GM18498 (cell line): ENCODE measurements around the gene EHD1.

ENCODE experiments used
- ATAC-seq: cut with Tn5 transposase; IDR thresholded peaks from one replicate; pipeline ENCODE4 v1.9.1; 2021; ENCODE audit warnings: mild to moderate bottlenecking, moderate library complexity; ENCODE audit not compliant: unreplicated experiment

Gene EHD1

DNA sequence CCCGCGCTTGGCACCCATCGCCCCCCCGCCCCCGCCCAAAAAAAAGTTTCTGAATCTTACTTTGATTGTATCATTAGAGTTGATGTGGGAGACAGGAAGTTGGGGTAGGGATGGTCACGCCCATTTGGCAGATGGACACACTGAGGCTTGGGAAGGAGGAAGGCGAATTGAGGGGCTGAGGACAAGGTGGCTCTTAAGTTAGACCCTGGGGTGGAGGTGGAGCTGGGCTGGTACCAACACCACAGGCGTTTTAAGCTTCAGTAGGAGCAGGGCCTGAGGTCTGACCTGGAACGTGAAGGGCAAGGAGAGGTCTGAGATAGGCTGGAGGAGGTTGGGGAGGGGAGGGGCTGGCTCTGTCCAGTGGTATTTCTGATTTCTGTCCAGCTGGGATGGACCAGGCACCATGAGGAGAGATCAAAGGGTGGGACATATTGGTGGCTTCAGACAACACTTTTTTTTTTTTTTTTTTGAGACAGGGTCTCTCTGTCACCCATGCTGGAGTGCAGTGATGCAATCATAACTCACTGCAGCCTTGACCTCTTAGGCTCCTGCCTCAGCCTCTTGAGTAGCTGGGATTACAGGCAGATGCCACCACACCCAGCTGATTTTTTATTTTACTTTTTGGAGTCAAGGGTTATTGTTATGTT lies 33.2 kb downstream of the EHD1 start:
- no peak for ATAC-seq

DNA sequence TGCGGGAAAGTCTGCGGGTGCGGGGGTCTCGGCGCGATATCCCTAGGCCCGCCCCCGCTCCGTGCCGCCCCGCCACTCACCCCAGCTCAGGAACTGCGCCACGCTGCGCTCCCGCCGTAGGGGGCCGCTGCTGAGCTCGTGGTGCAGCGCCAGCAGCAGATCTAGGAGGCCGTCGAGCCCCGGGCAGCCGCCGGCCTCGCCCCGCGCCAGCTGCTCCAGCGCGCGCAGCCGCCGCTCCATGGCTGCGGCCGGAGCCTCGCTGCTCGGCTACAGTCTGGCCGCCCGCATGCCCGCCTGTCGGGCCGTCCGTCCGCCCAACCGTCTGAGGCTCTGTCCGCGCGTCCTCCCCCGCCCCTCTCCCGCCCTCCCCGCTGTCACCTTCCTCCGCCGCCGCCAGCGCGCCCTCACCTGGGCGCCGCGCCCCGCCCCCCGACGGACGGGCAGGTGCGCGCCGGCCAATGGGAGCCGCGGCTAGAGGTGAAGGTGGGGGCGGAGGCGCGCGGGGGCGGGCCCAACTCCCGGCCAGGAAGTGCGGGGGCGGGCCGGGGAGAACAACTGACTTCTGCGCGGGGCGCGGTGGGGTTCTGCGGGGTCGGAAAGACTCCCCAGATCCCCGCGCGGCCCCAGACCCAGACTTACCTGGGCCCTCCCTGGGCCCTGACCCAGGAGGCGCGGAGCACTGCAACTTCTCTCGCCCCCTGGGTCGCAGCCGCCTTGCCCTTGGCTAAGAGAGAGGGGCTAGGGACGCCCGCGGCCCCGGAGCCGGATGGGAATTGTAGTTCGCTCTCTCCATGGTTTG lies 33.9 kb downstream of the EHD1 start, which contains the start of gene CDC42BPG:
CDC42BPG (minus strand) TSS at position 324 of the 799 bp plus-strand sequence; CDS start at position 240, 84 bp downstream.
- ATAC-seq = no peak

DNA sequence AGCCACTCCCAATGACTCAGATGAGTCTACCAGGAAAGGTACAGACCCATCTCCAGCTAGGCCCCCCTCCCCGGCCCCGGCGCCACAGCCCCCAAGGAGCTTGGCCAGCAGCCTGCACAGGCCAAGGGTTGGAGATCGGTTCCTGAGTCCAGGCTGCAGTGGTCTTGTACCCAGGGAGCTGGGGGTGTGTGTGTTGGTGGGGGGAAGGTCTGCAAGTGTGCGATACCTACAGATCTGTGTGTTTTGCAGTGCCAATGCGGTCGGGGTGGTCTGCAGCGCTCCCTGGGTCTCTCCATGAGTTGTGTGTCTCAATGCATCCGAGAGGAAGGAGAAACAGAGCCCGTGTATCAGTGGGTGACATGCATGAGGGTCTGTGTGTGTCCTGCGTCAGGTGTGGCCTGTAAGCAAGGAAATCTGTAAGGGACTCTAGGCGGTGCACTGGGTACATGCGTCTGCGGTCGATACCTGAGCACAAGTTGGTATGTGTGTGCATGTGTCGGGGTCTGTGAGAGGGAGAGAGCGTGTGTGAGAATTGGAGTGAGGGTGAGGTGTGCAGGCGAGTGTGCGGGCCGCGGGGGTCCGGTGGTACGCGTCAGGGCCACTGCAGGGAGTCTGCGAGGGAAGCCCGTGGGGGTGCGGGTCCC lies 34.6 kb downstream of the EHD1 start:
- no peak for ATAC-seq

DNA sequence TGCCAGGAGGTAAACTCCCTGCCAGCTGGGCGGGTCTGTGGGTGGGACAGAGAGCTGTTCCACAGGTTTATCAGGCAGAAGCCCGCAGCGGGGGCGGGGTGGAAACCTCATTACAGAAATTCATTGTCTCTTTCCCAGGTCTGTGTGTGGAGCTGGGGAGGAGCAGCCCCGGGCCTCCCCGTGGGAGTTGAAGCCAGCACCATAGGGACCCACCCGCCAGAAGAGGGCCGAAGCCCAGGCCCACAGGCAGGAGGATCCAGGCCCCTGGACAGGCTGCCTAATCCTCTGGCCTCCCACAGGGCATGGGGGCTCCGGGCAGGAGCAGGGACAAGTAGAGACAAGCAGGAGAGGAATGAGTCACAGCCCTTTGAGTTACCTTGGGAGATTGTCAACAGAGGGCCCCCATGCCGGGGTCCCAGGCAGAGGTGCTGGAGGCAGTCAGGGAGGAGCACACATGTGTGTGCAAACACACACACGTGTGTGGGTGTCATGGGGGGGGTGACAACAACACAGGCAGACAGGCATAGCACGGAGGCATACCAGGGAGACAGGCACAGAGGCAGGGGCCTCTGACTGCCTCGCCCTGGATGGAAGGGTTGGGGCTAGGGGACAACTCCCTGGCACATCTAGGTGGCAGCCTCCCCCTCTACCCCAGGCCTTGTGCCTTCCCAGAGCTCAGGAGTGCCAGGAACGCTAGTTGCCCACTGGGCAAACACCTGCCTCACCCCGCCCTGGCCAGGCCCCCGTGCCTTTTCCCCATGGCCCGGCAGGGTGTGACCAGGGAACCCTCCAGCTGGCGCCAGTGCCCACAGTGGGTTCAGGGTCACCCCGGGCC lies 35.4 kb downstream of the EHD1 start:
- ATAC-seq = no peak

DNA sequence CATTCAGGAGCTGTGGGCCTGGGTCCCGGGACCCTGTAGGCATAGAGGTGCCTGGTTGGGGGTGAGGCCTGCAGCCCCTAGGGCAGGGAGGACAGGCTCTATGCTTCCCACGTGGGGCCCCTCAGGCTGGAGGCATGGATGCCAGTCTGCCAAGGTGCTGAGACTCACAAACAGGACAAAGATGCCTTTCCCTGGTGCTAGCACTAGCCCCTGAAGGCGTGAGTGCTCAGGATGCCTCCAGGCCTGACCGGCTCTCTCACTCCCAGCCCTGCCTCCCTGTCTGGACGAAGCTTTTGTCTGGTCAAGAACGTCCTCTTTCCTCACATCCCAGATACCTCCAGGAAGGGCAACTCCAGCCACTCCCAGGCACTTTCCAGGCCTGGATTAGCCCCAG lies 36.1 kb downstream of the EHD1 start:
- no peak for ATAC-seq

DNA sequence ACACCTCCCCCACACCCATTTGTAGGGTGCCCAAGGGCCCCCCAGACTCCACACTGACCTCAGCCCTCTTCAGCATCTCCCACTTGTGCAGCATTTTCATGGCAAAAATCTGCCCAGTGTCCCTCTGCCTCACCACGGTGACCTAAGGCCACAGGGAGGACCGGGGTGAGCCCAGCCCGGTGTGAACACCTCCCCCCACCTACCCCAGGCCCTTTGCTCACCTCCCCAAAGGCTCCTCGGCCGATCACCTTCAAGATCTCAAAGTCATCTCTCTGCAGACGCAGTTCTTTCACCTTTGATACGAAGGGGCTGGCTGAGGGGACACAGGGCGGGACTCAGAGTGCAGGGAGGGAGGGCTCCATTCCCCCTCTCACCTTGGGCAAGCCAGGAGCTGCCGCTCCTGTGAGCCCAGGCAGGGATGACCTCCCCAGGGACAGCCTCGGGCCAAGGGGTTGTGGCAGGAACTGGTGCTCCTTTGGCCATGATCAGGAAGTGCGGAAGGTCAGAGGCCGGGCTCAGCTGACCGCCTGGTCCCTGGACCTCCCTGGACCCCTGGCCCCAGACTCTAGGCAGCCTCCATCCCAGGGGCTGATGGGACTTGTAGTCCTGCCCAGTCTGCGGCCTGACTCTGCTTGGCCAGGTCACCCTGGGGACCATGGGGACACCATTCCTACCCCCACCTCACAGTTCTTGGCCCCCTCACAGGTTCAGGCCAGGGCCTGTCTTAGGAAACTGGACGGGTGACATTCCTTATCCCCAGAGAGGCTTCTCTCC lies 36.6 kb downstream of the EHD1 start:
- ATAC-seq = no peak

DNA sequence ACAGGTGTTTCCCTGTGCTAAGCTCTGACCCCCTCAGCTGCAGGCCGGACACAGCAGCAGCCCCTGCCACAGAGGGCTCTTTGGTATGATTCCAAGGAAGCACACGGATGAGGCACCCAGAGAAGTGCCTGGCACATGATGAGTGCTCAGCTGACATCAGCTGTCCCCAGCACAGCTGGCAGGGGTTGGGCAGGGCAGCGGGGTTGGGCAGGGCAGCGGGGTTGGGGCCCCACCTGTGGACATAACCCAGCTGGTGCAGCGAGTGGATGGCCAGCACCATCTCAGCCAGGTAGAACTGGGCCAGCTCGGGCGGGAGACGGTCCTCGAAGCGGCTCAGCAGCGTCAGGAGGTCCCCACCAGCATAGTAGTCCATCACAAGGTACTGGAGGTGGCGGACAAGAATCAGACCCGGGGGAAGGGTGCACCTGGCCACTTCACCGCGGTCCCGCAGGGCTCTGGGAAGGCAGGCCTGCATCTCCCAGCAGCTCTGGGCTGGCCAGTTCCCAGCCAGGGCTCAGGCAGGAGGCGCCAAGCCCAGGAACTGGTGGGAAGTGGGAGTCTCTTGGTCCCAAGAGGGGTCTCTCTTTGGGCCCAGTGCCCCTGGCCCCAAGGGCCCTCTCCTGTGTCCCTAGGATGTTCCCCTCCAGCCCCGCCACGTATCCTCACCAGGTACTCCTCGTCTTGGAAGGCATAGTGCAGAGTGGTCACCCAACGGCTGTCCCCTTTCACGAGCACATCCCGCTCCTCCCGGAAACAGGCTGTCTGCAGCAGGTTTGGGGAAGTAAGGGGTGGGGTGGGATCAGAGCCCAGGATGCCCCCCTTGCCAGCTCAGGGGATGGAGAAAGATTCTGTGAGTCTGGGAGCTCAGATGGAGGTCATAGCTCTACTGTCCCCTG lies 38.3 kb downstream of the EHD1 start:
- no peak for ATAC-seq

DNA sequence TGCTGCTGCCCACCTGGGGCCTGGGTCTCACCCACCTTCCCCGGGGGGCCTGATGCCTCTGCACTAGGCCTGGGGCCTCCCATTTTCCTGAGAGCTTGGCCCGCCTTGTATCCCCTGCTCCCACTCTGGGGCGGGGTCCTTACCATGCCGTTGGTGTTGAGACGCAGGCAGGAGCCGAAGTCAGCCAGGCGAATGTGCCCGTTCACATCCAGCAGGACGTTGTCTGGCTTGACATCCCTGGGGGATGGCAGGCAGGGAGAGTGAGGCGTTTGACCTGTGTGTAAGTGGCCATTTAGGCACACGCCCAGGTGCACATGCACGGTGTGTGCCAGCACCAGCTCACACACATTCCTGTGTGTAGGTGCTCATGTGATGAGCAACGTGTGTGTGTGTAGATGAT lies 39.1 kb downstream of the EHD1 start:
- ATAC-seq = no peak

DNA sequence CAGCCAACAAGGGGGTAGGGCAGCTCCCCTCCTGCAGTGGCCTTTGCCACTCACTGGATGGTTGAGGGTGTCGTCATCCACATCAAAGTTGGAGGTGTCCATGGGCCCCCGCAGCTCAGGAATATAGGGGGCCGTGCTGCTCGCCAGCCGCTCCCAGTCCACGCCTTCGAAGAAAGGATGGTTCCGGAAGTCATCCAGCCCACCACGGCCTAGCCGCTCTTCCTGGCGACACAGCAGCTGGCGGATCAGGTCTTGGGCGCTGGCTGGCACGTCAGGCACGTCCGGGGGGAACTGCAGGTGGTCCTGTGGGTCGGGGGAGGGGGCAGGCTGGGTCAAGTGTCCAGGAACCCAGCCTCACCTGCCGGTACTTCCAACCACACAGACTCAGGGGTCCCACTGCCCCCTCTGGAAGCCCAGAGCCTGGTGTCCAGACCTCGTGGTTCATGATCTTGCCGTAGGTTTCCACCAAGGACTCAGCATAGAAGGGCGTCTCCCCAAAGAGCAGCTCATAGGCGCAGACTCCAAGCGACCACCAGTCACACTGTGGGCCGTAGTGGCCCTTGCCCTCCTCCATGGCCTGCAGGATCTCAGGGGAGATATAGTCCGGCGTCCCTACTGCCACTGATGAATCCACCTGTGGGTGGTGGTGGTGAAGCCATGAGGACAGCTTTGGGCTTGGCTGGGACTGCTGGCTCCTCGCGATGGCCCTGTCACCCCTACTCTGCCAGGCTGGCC lies 39.7 kb downstream of the EHD1 start:
- no peak for ATAC-seq

DNA sequence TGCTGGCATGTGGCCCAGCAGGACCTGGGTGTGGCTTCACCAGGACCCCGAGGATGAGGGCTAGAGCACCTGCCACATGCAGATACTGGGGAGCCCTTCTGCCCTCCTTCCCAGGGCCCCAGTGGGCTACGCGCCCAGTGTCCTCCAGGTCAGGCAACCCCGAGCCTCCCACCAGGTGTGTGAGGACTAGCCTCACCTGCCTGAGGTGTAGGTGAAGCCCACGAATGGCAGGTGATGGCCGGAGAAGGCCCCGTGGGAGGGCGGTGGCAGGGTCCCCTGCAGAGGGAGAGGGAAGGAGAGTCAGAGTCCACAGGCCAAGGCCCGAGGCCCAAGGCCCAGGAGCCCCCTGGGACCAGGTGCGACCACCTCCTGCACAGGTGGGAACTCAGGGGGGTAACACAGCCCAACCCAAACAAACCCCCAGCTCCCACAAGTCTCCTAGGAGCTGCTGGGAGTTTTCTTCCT lies 40.5 kb downstream of the EHD1 start:
- ATAC-seq = no peak

DNA sequence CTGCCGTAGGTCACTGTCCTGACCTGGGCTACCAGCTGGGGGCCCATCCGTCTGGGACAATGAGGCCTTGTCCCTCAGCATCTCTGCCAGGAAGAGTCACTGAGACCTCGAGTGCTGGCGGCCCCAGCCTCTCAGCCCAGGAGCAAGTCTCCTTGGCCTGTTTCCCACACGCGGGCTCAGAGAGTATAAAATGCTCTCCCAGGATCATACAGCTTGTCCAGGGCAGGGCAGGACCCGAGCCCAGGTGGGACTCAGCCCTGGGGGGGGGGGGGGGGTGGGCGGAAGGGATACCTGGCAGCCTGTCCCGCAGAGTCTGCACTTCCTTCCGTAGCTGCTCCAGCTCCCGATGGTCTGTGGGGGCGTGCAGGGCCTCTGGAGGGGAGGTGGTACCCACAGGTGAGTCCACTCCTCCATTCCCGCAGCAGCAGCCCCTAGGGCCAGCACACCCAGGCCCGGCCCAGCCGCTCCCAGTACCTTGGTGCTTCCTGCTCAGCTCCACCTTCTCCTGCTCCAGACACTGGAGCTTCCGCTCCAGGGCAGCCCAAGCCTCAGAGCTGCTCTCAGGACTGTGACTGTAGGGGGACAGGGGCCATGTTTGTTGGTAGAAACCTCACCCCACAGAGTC lies 41.9 kb downstream of the EHD1 start:
- no peak for ATAC-seq

DNA sequence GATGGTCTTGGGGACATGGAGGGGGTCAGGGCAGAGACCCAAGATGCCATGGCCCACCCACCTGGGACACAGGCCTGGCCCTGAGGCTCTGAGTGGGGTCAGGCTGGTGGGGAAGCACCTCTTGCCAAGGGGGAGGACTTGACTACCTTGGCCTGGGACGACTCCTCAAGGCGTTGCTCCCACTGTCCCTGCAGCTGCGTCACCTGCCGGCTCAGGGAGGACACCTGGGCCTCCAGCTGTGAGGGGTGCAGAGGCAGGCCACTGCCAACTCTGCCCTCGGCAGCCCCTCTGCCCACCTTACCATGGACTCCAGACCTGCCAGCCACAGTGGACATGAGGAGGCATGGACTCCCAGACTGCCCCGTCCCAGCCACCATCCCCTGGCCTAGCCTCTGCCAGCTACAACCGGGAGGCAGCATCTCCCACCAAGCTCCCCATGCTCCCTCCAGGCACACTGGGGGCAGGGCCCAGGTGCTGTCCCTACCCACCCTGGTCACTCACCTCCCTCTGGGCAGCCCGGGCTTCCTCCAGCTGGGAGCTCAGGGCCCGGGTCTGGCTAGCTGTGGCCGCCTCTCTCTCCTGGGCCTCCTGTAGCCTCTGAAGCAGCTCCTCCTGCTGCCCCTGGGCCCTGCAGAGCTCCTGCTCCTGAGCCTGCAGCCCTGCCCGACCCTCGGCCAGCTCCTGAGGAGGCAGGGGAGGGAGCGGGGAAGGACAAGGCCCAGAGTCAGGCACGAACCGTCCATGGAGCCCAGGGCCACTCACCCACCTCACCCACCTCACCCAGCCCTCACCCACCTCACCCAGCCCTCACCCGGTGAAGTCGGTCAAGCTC lies 42.6 kb downstream of the EHD1 start:
- no peak for ATAC-seq

DNA sequence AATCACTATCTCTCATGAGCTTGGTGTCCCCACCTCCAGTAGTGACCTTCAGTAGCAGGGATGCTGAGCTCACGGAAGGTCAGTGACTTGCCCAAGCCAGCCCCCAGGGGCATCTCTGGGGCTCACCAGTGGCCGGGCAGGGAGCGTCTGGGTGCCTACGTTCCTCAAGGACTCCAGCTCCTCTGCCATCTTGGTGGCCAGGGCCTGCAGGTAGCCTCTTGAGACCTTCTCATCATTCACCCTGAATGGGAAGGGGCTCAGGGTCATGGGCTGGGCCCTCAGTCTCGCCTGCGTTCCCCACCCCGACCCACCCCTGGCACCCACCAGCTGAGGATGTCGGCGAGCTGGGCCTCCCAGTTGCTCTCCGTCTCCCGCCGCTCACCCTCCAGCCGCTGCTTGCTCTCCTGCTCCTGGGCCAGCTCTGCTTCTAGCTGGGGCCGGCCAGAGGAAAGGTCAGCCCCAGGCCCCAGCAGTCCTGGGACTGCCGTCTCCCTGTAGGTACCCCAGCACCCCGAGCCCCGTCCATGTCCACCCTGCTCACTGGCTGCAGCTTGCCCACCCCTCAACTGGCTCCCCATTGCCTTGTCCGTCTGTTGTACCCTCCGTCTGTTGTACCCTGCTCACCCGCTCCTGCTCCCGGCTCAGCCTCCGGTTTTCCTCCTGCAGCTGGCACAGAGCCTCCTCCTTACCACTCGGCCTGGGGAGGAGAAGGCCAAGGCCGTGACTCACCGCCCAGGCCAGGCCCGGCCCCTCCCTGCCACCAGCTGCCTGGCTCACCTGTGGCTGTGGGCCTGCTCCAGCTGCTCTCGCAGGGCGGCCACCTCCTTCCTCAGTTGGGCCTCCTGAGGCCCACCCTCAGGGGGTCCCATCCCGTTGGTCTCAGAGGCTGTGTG lies 43.5 kb downstream of the EHD1 start:
- no peak for ATAC-seq

DNA sequence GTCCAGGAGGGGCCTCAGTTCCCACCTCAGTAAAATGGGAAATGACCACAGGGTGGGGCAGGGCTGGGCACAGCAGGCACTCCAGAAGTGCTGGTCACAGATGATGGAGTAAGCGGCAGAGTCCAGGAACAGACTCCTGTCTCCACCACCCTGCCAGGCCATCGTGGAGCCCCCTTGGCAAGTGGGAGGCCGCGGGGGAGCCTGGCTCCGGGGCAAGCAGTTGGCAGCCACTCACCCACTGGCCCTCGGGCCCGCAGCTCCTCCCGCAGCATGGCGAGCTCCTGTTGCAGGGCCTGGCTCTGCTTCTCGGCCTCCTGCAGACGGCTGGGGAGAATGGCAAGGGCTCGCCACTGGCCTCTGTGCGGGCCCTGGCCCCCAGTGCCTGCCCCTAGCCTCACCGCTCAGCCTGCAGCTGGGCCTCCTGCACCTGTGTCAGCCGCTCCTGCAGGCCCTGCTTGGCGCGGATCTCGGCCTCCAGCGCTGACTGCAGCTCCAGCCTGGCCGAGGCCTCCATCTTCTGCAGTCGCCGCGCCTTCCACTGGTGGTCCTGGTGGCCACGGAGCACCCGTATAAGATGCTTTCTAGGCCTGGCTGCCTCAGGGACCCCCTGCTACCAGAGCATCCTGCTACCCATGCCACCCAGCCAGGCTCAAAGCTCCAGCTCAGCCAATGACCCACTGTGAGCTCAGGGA lies 44.2 kb downstream of the EHD1 start:
- no peak for ATAC-seq

DNA sequence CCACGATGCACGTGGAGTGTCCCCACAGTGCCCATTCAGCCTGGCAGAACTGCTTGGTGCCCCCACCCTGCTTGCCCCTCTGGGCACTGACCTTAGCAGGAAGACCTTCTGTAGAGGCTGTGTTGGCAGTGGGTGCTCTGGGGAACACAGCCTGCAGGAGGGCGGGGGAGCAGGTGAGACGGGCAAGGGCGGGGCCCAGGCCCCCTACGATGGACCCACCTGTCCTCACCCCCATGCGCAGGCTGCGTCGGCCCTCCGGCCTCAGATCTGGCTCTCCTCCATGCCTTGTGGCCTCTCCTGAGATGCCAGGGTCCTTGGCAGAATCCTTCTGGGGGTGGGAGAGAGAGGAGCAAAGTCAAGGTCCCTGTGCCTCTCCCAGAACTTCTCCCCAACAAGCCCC lies 44.9 kb downstream of the EHD1 start:
- ATAC-seq = no peak

DNA sequence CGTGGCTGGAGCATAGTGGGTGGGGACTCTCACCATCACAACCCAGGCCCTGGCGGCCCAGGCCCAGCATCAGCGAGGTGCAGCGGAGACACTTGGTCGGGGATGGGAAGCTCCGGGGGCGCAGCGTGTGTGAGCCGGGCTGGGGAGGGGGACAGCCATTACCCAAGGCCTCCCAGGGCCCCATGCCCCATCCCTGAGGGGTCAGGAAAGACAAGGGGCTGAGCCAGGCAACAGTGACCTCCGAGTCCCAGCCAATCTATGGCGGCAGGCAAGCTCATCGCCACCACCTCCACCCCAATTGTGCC lies 45.3 kb downstream of the EHD1 start:
- no peak for ATAC-seq
